Neural progenitor cell (in vitro differentiated cells): ENCODE data around the gene OSTC.

ENCODE experiments used
- EZH2phosphoT487 ChIP-seq: fragments of 200-600 bp; sonication (generic); IDR thresholded peaks from 2 replicates; pipeline ENCODE4 v1.6.1; 2017; ENCODE audit warnings: antibody characterized with exemption
- TF ChIP-seq, protein P1 (sequence below): fragments of 200-600 bp; sonication (generic); IDR thresholded peaks from 2 replicates; pipeline ENCODE4 v1.5.1; 2017; ENCODE audit warnings: antibody characterized with exemption, mild to moderate bottlenecking

- TF ChIP-seq, protein P1, sequence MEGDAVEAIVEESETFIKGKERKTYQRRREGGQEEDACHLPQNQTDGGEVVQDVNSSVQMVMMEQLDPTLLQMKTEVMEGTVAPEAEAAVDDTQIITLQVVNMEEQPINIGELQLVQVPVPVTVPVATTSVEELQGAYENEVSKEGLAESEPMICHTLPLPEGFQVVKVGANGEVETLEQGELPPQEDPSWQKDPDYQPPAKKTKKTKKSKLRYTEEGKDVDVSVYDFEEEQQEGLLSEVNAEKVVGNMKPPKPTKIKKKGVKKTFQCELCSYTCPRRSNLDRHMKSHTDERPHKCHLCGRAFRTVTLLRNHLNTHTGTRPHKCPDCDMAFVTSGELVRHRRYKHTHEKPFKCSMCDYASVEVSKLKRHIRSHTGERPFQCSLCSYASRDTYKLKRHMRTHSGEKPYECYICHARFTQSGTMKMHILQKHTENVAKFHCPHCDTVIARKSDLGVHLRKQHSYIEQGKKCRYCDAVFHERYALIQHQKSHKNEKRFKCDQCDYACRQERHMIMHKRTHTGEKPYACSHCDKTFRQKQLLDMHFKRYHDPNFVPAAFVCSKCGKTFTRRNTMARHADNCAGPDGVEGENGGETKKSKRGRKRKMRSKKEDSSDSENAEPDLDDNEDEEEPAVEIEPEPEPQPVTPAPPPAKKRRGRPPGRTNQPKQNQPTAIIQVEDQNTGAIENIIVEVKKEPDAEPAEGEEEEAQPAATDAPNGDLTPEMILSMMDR, result no peak
- no peak for TF ChIP-seq EZH2phosphoT487
Observed at GRCh38 chr4:108620933-108621905, 29.2 kb upstream of the OSTC start.
